NB4 (cell line): Measurements from ENCODE around the gene FAM72D.
"Not testable (repeated sequence)": the region's sequence is repeated elsewhere in the genome, so short reads cannot be mapped to it uniquely, and the experiment has no call there.

Source experiments
- DNase-seq: peaks from one replicate; pipeline ENCODE4 v3.0.0; 2010; ENCODE audit warnings: low read depth
- H3K4me3 ChIP-seq: one replicate; pipeline ENCODE4 v1.5.1; 2011; ENCODE audit warnings: mild to moderate bottlenecking, low read depth, low read length, moderate library complexity

Gene FAM72D

GRCh38 chr1:145095284-145096057 lies at the start of gene FAM72D, which contains the start of gene SRGAP2B:
FAM72D (plus strand) TSS chr1:145095974; CDS start chr1:145096848, 874 bp downstream.
SRGAP2B (minus strand) TSS chr1:145095328; CDS start chr1:145092901, 2,427 bp downstream.
- not testable (repeated sequence) for DNase-seq
- H3K4me3 ChIP-seq = peak within 1 kb of the TSS; percentile 50

- not testable (repeated sequence) for DNase-seq, H3K4me3 ChIP-seq
These were observed 48.2 kb upstream of the FAM72D start for GRCh38 chr1:145047553-145047952.

DNA sequence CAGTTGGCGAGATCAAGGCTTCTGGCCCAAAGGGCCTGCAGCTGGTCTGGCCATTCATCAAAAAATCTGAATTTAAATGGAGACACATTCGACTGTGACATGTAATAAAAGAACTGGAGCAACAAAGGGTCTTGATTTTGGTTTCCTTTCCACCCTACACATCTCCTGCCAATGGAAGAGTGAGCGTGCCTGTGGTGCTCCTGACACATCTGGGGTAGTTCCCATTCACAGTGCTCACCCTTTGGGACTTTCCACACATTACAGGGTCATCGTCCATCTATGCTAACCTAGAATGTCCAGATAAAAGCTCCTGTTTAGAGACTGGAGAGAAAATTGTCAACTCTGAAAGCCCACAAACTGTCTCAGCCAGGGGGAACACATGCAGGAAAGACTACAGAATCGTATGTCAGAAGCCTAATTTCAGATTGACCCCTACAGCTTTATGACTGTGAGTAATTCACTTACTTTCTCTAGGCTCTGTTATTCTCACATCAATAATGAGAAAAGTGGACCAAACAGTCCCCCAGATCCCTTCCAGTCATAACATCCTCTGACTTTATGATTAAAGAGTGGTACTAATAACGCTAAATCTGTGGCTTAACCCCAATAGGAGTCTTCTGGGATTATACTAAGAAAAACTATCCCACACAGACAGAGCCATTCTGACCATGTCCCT lies 47.5 kb upstream of the FAM72D start:
- not testable (repeated sequence) for DNase-seq, H3K4me3 ChIP-seq

GRCh38 chr1:145052019-145052776 lies 43.6 kb upstream of the FAM72D start:
- not testable (repeated sequence) for DNase-seq, H3K4me3 ChIP-seq

GRCh38 chr1:145053428-145053827 lies 42.3 kb upstream of the FAM72D start:
- not testable (repeated sequence) for DNase-seq, H3K4me3 ChIP-seq

GRCh38 chr1:145055217-145055760 lies 40.5 kb upstream of the FAM72D start:
- not testable (repeated sequence) for DNase-seq, H3K4me3 ChIP-seq

- H3K4me3 ChIP-seq, DNase-seq: not testable (repeated sequence)
These were observed 37.6 kb upstream of the FAM72D start for GRCh38 chr1:145058184-145058583.

DNA sequence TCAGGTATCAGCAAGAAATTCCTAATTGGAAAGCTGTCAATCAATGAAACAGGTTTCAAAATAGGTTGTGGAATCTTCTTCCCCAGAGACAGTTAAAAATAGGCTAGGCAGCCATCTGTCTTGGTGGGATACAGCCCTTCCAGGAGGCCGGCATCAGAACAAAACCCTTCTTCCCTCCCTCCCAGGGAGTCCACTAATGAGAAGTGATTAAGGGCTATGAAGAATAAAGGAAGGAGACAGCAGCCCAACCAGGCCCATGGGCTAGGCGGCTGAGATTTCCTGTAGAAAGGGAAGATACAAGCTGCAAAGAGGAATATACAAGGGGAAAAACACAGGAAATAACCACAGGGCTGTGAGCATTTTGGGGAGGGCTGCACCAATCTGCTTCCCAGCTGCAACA lies 32.5 kb upstream of the FAM72D start:
- not testable (repeated sequence) for H3K4me3 ChIP-seq, DNase-seq

DNA sequence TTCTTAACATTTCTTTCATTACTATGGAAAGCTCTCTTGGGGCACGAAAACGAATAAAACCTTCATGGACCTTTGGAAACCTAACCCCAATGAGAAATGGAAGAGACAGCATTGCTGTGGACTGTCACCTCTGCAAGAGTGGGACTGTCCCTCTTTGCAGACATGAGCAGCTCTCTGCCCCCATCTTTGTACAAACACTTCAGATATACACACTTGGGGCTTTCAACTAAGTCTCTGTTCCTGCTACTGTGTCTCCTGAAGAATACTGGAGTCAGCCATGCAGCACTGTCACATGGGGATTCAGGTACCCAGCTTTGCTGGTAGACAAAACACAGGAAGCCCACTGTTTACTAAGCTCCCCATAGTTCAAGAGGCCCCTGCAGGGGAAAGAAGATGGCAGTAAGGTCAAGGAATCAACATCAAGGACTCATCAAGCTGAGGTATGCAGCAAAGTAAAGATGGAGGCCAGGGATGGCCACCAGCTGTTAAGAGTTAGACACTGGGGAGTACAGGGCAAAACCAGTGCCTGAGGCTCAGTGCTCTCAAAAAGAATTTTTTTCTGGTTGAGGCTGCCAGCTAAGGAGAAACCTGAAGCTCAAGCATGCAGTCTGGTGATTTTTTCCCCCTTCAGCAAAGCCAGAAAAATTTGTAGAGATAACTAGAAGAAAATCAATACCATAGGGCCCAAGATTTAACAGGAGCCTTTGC lies 31.7 kb upstream of the FAM72D start:
- not testable (repeated sequence) for H3K4me3 ChIP-seq, DNase-seq

DNA sequence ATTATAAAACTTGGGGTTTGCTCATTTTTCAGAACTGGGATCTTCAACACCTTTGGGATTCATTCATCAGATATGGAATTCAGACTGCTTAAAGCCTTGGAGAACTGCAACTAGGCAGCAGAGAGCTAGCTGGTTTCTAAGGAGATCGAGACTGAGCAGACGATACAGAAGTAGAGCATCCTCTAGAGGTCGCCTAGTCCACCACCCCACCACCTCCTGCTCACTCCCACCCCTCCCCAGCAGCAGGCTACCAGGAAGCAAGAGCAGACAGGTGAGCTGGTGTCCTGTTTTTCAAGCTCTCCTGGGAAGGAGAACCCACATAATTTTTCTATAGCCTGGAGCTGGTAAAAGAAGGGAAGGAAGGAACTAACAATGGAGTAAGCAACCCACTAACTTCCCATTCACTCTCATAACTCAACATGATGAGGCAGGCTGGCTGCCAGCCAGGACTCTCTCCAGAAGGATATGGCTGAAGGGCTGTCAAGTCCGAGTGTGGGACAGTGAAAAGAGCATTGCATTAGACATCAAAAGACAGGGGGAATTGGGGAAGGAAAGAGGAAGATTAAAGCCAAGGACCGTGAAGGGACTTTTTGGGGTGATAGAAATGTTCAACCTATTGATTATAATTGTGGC lies 30.5 kb upstream of the FAM72D start:
- not testable (repeated sequence) for H3K4me3 ChIP-seq, DNase-seq

GRCh38 chr1:145066486-145066885 lies 29.3 kb upstream of the FAM72D start:
- H3K4me3 ChIP-seq, DNase-seq: not testable (repeated sequence)

- H3K4me3 ChIP-seq, DNase-seq: not testable (repeated sequence)
These were observed 24.2 kb upstream of the FAM72D start for GRCh38 chr1:145071569-145071968.

- not testable (repeated sequence) for H3K4me3 ChIP-seq, DNase-seq
These were observed 21.7 kb upstream of the FAM72D start for GRCh38 chr1:145074021-145074559.

DNA sequence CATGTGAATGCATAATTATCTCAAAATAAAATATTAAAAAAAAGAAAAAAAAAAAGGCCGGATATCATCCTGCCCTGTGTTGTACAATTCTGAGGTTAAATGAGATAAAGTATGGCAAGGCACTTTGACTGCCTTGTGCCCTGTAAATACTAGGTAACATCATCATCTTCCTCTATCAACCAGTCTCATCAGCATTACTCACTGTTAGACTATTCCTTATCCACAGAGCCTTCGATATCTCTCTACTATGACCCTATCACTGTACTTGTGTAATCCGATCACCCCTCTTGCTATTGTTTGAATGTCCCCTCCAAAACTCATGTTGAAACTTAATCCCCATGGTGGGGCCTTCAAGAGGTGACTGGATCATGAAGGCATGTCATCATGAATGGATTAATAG lies 18.9 kb upstream of the FAM72D start:
- not testable (repeated sequence) for DNase-seq, H3K4me3 ChIP-seq

DNA sequence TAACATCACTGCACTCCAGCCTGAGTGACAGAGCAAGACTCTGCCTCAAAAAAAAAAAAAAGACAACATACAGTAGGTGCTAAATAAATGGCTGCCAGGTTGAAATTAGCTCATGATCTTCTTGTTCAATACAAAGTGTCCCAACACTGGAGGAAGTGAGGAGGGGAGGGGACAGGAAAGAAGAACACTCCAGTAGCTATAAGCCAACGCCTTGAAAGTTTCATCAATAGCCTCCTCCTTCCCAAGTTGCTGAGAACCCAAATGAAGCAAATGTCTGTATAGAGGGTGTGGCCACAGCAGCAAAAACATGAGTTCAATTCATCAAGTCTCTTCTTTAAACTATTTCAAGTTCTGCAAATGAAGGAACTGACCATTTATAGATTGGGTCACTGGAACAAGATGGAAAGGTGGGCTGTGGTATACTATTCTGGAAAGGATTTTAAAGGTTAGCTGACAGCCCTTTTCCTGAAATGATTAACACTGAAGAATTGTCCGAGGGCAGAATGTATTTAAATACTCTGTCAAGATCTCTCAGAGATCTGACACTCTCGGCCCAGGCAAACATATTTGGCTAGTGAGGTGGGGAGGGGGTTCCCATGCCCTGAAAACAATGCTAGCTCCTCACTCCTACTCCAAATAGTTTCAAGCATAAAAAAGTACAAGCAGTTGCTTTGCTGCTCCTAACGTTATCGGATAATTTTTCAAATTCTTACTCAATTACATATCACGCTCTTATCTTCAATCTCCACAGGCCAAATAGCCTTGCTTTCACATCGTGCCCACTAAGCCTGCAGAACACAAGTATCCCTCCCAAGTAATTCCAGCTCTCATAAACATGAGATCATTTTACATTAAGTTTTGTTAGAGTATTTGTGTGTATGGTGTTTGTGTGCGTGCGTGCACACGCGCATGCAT lies 17.6 kb upstream of the FAM72D start:
- H3K4me3 ChIP-seq, DNase-seq: not testable (repeated sequence)

DNA sequence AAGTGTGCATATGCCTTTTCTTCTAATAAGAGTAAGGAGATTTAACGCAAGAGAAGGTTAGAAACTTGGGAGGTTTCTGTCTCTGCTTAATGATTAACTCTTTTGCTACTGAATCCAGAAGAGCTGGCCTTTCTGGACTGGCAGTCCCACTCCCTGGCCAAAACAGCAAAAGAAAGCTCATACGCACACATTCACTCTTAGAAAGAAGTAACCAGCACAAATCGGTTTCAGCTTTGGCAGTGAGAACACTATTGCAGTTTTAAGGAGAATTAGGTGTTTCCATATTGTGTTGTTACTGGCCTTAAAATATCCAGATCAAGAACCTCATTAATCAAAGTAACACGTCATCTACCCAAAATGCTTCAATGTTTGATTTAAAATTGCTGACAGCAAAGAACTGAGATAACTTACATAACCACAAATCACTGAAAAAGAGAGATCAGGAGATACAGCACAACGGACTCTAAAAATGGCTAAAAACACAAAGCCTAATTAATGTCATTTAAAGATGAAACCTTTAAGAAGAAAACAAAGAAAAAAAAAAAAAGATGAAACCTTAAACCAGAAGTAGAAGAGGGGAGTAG lies 16.9 kb upstream of the FAM72D start:
- not testable (repeated sequence) for DNase-seq, H3K4me3 ChIP-seq

DNA sequence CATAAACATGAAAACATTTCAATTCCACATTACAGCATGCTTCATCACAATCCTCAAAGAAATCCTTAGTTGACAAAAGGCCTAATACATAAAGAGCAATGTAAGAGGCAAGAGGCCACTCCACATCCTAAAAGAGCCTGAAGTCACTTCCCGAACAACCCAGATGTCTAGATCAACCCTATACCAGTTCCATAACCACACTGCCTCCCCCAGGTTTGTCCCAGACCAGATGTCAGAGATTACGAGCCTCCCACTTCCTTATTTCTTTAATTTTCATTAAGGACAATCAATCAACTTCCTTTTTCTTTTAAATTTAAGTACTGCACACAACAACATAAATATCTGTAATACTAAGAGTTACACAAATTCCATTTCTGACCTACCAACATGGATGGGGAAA lies 16.0 kb upstream of the FAM72D start:
- DNase-seq = peak; percentile 69
- H3K4me3 ChIP-seq = not testable (repeated sequence)
